ENCODE results near the gene SPRR2B.
"Not testable (repeated sequence)": the region's sequence is repeated elsewhere in the genome, so short reads cannot be mapped to it uniquely, and the experiment has no call there.

Gene SPRR2B

DNA sequence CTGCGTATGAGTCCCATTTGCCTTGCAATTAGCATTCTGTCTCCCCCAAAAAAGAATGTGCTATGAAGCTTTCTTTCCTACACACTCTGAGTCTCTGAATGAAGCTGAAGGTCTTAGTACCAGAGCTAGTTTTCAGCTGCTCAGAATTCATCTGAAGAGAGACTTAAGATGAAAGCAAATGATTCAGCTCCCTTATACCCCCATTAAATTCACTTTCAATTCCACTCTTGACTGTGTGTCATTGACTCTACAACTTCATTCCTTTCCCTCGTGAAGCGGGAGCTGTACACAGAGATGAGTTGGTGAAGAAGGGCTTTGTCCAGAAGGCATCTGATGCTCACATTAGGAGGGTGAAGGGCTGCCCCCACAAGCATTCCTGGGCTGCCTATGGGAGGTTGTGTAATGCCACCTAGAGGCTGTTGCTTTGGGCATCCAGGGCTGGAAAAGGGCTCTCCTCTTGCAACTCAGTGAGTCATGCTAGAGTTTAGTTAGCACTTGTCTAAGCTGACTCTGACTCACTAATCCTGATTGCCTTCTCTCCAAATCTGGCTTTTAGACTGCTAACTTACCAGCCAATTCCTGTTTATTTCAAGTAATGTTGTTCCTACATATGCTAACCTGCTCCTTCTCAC, 38.6 kb downstream of the SPRR2B start:
- DNase-seq, result no peak

DNA sequence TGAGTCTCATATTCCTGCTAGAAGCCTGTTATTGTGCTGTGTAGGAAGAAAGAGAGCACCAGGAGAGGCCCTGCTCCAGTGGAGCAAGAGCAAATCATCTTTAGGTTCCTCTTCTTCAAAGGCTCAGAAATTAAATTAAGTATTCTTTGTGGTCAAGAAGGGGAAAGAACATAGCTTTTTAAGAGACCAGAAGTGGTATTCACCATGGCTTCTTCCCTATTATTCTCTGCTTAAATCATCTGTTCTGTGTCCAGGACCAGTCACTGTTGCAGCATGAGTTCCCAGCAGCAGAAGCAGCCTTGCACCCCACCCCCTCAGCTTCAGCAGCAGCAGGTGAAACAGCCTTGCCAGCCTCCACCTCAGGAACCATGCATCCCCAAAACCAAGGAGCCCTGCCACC, 39.3 kb downstream of the SPRR2B start:
- no peak for DNase-seq

DNA sequence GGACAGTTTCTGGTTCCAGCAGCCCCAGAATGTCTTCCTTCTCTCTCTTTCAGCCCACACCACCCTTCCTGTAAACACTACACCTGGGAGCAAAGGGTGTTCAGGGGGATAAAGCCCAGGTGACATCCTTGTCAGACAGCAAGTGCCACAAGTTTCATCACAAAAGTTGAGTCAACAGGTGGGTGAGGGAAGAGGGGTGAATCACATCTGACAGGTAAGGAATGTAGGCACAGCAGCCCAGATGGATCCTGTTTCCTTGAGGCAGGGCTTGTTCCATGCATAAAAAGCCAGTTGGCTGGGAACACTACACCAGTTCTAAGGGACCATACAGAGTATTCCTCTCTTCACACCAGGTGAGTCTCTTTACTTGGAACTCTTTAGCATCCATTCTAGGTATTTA, 40.5 kb downstream of the SPRR2B start, which contains the start of gene SPRR1B:
Gene SPRR1B, plus strand, starts transcription at position 309 of the 400 bp plus-strand sequence. CDS start 1,143 bp downstream, outside the sequence.
- DNase-seq, result no peak

DNA sequence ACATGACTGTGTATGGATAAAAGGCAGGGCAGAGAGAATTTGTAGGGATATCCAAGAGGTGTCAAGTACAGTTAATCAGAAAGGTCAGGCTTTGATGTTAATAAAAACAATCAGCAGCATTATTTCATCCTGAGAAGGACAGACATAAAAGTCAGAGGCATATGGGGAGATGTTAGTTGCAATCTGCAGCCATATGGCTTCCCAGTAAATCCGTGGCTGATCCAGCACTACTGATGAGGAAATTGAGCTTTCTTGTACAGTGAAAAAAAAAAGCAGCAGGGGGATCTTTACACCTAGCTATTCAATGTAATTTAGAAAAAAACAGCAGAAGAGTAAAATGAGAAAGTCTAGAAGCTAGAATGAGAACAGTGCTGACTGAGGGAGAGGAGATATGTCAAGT, 42.6 kb downstream of the SPRR2B start:
- no peak for DNase-seq

DNA sequence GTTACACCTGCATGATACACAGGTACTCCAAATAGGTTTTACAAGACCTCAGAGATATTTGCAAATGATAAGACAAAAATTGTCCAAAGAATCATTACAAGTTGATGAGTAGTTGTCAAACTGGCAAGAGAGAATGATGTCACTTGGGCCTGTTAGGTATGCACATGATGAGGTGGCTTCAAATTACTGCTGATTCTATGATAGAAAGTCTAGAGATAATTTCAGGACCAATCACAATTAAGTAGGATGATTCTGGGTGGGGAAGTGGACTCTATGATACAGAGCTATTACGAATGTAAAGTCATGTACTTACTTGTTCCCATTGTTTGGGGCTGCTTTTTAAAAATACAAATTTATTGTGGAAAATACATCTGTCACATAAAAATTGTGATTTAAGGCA, 45.6 kb downstream of the SPRR2B start:
- no peak for DNase-seq

DNA sequence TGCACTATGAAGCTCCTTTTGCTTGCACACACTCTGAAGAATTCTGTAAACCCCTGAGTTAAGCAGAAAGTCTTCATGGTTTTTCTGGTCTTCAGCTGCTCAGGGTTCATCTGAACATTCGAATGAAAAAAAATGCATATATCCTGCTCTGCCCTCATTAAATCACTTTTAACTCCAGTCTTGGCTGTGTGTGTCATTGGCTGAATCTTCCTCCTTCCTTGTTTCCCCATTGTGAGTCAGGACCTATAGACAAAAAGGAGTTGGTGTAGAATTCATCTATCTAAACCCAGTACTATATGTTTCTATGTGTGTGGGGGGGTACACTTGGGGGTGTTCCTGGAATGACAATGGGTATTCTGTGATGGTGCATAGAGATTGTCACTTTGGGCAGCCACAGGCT, 47.0 kb downstream of the SPRR2B start:
- no peak for DNase-seq

DNA sequence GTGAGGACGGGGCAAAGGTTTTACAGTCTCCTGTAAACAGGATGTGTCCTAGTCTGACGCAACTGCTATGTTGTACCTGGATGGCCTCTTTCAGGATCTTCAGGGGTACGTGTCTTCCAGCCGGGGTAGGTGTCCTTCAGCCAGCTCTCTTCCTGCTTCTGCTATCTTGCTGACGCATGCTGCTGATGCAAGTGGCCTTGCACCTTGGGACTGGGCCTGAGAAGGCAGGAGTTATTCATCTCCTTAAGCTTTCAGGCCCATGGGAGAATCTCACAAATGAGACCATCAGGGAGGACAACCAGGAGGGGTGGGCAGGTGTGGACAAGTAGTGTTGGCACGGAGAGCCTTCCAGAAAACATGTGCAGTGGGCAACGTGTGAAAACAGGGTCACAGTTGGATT, 48.3 kb downstream of the SPRR2B start:
- no peak for DNase-seq

DNA sequence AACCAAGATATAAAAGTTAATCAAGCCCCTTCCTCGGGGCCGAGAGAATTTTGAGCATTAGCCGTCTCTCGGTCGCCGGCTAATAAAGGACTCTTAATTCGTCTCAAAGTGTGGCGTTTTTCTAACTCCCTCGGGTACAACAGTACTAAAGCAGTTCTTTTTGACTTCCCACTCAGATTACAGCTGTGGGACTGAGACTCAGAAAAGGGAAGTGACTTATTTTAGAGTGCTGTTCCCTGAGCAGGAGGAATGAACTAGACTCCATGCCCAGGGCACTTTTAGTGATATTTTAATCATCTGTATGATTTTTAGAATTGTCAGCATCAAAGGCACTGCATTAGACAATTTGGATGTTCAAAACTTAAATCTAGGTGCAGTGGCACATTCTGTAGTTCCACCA, 49.1 kb downstream of the SPRR2B start:
- DNase-seq, result not testable (repeated sequence)

DNA sequence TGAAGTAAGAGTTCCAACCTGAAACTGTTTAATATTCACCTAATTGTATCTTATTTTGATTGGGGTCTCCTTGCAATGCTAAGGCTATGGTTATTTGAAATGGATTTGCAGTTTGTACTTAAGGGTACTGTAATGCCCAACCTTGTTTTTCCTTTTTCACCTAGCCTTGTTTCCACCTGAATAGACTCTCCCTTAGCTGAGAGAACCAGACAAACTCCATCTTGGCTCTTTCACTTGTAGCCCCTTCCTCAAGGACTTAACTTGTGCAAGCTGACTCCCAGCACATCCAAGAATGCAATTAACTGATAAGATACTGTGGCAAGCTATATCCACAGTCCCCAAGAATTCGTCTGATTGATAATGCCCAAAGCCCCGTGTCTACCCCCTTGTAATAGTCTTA, 49.6 kb downstream of the SPRR2B start:
- not testable (repeated sequence) for DNase-seq

Data from DMS153 (cell line).